Stimulated activated CD4-positive, alpha-beta T cell treated with anti-CD3 and anti-CD28 coated beads, Interleukin-1b, Interleukin-23, amount 100 ng/mL, for 48 hours (primary cell): ENCODE data around the gene CELF3.
"Not testable (repeated sequence)": the region's sequence is repeated elsewhere in the genome, so short reads cannot be mapped to it uniquely, and the experiment has no call there.

ENCODE experiments used
- DNase-seq: peaks from one replicate; pipeline ENCODE4 v3.0.0-alpha.2; 2020

Gene CELF3

GRCh38 chr1:151716771-151717631 is at the start of gene CELF3:
Gene CELF3 (minus strand): TSS chr1:151716803. CDS start chr1:151716020, 783 bp downstream.
- no peak for DNase-seq

- no peak for DNase-seq
These were observed 47.4 kb upstream of the CELF3 start for GRCh38 chr1:151763990-151764389.

- peak; percentile 89 for DNase-seq
These were observed 46.6 kb upstream of the CELF3 start, which contains the start of gene MRPL9 for GRCh38 chr1:151762941-151763921. Gene MRPL9 (minus strand): TSS chr1:151763496. CDS start chr1:151763479, 17 bp downstream.

- no peak for DNase-seq
These were observed 44.2 kb upstream of the CELF3 start for GRCh38 chr1:151760597-151761385.

GRCh38 chr1:151759241-151759640 is 42.6 kb upstream of the CELF3 start:
- no peak for DNase-seq

GRCh38 chr1:151756291-151756690 is 39.7 kb upstream of the CELF3 start:
- no peak for DNase-seq

GRCh38 chr1:151741516-151741915 is 24.9 kb upstream of the CELF3 start:
- DNase-seq: no peak

GRCh38 chr1:151739590-151740355 is 23.2 kb upstream of the CELF3 start:
- no peak for DNase-seq

- no peak for DNase-seq
These were observed 20.9 kb upstream of the CELF3 start for GRCh38 chr1:151737479-151737878.

GRCh38 chr1:151737026-151737425 is 20.4 kb upstream of the CELF3 start:
- no peak for DNase-seq

- not testable (repeated sequence) for DNase-seq
These were observed 17.4 kb upstream of the CELF3 start for GRCh38 chr1:151733995-151734394.

GRCh38 chr1:151733126-151733525 is 16.5 kb upstream of the CELF3 start:
- DNase-seq: no peak

GRCh38 chr1:151729966-151730291 is 13.3 kb upstream of the CELF3 start:
- DNase-seq: no peak

- DNase-seq: no peak
These were observed 12.8 kb upstream of the CELF3 start for GRCh38 chr1:151729157-151729965.

- DNase-seq: no peak
These were observed 11.8 kb upstream of the CELF3 start for GRCh38 chr1:151728151-151729054.

GRCh38 chr1:151723726-151724370 is 7.2 kb upstream of the CELF3 start:
- no peak for DNase-seq

- DNase-seq: no peak
These were observed 5.3 kb upstream of the CELF3 start for GRCh38 chr1:151721788-151722510.

GRCh38 chr1:151720974-151721787 is 4.6 kb upstream of the CELF3 start, which contains the start of gene RIIAD1:
Gene RIIAD1 (plus strand): TSS chr1:151721522. CDS start chr1:151721537, 15 bp downstream.
- peak; percentile 20 for DNase-seq
